ENCODE measurements around the gene FILIP1.

DNA sequence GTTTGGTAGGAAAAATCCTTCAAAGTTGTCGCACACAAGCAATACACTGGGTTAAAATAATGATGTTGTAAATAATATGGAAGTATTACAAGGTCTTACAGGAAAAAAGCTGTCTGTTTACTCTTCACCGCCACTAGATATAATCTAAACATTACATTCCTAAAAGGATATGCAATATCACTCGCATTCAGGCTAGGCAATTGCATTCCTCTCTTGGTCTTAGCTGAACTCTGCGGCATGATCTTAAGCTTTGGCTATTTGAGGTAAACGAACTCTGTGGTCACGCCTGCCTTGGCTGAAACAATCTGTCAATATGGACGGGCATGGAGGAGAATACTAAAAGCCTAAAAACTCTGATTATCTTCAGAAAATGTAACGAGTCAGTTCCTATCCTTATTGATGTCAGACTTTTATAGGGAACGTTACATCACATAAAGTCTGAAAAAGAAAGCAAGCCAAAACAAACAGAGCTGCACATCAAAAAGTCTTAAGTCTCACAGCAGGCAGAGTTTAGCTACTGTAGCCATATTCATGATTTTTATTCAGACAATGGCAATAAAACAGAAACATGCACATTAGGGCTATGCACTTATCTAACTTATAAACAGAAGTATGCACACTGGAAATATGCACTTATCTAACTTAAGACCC is 30.8 kb upstream of the FILIP1 start:
- TF ChIP-seq, protein P1, sequence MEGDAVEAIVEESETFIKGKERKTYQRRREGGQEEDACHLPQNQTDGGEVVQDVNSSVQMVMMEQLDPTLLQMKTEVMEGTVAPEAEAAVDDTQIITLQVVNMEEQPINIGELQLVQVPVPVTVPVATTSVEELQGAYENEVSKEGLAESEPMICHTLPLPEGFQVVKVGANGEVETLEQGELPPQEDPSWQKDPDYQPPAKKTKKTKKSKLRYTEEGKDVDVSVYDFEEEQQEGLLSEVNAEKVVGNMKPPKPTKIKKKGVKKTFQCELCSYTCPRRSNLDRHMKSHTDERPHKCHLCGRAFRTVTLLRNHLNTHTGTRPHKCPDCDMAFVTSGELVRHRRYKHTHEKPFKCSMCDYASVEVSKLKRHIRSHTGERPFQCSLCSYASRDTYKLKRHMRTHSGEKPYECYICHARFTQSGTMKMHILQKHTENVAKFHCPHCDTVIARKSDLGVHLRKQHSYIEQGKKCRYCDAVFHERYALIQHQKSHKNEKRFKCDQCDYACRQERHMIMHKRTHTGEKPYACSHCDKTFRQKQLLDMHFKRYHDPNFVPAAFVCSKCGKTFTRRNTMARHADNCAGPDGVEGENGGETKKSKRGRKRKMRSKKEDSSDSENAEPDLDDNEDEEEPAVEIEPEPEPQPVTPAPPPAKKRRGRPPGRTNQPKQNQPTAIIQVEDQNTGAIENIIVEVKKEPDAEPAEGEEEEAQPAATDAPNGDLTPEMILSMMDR (IDR thresholded peaks at IDR 0.05; ENCODE audit: insufficient read depth, low read length) = no peak
- TF ChIP-seq REST (IDR thresholded peaks at IDR 0.05; ENCODE audit: insufficient replicate concordance, low read depth) (no peak), SPI1 (IDR thresholded peaks at IDR 0.05; ENCODE audit: borderline replicate concordance, low read depth) (no peak), POLR2AphosphoS5 (IDR thresholded peaks at IDR 0.05; ENCODE audit: low read depth) (no peak)

Measured in HL-60 (cell line).